HepG2 (cell line): Measurements from ENCODE around the gene SENP6.

Experiments used
- ERF ChIP-seq: IDR thresholded peaks from 2 replicates; pipeline ENCODE4 v1.6.1; 2018; ENCODE audit warnings: missing biosample characterization, missing genetic modification reagents
- FOXJ3 ChIP-seq: sonication (generic); formaldehyde crosslinking; IDR thresholded peaks from 2 replicates; pipeline ENCODE4 v1.4.0; 2020; ENCODE audit warnings: missing genetic modification reagents, mild to moderate bottlenecking, borderline replicate concordance
- TBX3 ChIP-seq: fragments of 450-650 bp; IDR thresholded peaks from 2 replicates; pipeline ENCODE4 v1.6.1; 2017; ENCODE audit warnings: antibody characterized with exemption, mild to moderate bottlenecking, inconsistent platforms, borderline replicate concordance
- ZNF777 ChIP-seq: sonication (generic); formaldehyde crosslinking; IDR thresholded peaks from 2 replicates; pipeline ENCODE4 v1.4.0; 2020; ENCODE audit warnings: missing genetic modification reagents
- TF ChIP-seq, protein P1 (sequence below): sonication (generic); formaldehyde crosslinking; IDR thresholded peaks from 2 replicates; pipeline ENCODE4 v1.5.0; 2020; ENCODE audit warnings: mild to moderate bottlenecking, missing genetic modification reagents, moderate library complexity
- TF ChIP-seq, protein P2 (sequence below): IDR thresholded peaks from 2 replicates; pipeline ENCODE4 v1.6.1; 2016; ENCODE audit warnings: missing compliant biosample characterization, missing genetic modification reagents, borderline replicate concordance

DNA sequence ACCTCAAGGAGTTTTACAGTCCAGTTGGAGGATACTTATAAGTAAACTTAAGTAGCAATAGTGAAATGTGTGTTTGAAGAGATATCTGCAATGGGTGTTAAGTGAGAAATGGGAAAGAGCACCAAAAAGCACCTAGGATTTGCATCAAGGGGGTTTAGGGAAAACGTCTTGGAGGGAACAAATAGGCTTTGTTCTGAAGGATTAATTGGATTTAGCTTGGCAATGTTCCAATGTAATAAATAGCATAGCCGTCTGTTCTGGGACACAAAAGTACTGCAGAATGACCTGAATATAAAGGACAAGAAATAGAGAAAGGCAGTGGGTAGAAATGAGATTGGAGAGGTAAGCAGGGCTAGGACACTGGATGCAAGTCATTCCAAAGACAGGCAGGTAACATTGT is 144.5 kb downstream of the SENP6 start:
- TF ChIP-seq, protein P1, sequence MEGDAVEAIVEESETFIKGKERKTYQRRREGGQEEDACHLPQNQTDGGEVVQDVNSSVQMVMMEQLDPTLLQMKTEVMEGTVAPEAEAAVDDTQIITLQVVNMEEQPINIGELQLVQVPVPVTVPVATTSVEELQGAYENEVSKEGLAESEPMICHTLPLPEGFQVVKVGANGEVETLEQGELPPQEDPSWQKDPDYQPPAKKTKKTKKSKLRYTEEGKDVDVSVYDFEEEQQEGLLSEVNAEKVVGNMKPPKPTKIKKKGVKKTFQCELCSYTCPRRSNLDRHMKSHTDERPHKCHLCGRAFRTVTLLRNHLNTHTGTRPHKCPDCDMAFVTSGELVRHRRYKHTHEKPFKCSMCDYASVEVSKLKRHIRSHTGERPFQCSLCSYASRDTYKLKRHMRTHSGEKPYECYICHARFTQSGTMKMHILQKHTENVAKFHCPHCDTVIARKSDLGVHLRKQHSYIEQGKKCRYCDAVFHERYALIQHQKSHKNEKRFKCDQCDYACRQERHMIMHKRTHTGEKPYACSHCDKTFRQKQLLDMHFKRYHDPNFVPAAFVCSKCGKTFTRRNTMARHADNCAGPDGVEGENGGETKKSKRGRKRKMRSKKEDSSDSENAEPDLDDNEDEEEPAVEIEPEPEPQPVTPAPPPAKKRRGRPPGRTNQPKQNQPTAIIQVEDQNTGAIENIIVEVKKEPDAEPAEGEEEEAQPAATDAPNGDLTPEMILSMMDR: no peak
- no peak for TF ChIP-seq ERF (CRISPR knock-in tag)
- no peak for TF ChIP-seq FOXJ3 (CRISPR knock-in tag)
- no peak for TF ChIP-seq ZNF777 (CRISPR knock-in tag)
- TF ChIP-seq, protein P2, sequence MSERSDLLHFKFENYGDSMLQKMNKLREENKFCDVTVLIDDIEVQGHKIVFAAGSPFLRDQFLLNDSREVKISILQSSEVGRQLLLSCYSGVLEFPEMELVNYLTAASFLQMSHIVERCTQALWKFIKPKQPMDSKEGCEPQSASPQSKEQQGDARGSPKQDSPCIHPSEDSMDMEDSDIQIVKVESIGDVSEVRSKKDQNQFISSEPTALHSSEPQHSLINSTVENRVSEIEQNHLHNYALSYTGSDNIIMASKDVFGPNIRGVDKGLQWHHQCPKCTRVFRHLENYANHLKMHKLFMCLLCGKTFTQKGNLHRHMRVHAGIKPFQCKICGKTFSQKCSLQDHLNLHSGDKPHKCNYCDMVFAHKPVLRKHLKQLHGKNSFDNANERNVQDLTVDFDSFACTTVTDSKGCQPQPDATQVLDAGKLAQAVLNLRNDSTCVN: no peak
- no peak for TF ChIP-seq TBX3
